Measurements from ENCODE around the gene ITPR2.

DNA sequence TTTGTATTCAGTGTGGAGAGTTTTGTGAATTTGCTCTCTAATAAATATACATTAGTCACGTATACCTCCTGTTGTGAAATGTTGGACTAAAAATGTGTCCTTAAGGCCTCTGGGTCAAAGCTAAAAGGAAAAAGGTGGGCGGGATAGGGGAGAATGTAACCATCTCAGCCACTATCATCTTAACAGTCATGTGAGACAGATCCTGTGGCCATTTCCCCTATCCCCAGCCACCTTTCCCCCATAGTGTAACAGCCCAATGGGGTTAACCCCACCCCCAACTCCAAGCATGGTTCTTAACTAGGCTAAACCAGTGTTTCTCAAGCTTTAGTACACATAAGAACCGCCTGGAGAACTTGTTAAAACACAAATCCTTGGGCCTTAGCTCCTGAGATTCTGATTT is 6.5 kb upstream of the ITPR2 start:
- TF ChIP-seq, protein P1, sequence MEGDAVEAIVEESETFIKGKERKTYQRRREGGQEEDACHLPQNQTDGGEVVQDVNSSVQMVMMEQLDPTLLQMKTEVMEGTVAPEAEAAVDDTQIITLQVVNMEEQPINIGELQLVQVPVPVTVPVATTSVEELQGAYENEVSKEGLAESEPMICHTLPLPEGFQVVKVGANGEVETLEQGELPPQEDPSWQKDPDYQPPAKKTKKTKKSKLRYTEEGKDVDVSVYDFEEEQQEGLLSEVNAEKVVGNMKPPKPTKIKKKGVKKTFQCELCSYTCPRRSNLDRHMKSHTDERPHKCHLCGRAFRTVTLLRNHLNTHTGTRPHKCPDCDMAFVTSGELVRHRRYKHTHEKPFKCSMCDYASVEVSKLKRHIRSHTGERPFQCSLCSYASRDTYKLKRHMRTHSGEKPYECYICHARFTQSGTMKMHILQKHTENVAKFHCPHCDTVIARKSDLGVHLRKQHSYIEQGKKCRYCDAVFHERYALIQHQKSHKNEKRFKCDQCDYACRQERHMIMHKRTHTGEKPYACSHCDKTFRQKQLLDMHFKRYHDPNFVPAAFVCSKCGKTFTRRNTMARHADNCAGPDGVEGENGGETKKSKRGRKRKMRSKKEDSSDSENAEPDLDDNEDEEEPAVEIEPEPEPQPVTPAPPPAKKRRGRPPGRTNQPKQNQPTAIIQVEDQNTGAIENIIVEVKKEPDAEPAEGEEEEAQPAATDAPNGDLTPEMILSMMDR (IDR thresholded peaks at IDR 0.05; ENCODE audit: low read length) = no peak
- TF ChIP-seq EZH2 (IDR thresholded peaks at IDR 0.05; ENCODE audit: borderline replicate concordance, low read length) = no peak

Measured in OCI-LY1 (cell line).